Neural progenitor cell (in vitro differentiated cells): ENCODE measurements around the gene STOML1.

Experiments
- CTCF ChIP-seq: fragments of 200-600 bp; sonication (generic); IDR thresholded peaks from 2 replicates; pipeline ENCODE4 v1.5.1; 2017; ENCODE audit warnings: antibody characterized with exemption, mild to moderate bottlenecking
- EZH2 ChIP-seq: fragments of 200-600 bp; sonication (generic); IDR thresholded peaks from 2 replicates; pipeline ENCODE4 v1.6.1; 2017; ENCODE audit warnings: antibody characterized with exemption, mild to moderate bottlenecking, moderate library complexity

GRCh38 chr15:73959801-73960200 is 32.3 kb downstream of the STOML1 start:
- TF ChIP-seq CTCF: no peak
- TF ChIP-seq EZH2: no peak
